ENCODE results near the gene ADH5. TPM values are rescaled to one million over a fixed set of nuclear protein-coding genes. Genes with fewer than 3 reads are reported as not detected.
"Not testable (repeated sequence)": the region's sequence is repeated elsewhere in the genome, so short reads cannot be mapped to it uniquely, and the experiment has no call there.

Gene ADH5
- total and polyA plus RNA-seq, 2 experiments from 2014 or later: 208 to 243 TPM

DNA sequence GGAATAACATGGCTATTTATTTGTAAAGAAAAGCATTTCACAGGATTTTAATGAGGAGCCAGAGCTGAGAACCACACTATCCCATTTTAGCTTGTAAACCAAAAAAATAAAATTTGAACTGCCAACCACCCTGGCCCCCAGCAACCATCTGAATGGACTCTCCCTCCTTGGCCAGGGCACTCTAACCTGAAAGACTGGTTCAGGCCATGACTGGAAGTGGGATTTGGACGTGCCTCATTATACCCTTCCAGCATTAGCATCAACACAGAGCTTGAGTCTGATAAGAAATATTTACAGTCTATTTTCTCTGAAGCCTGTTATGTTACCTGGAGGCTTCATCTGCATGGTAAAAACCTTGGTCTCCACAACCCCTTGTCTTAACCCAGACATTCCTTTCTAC is 63.1 kb downstream of the ADH5 start:
- H3K27ac ChIP-seq: no peak overlapping the region
- H3K27me3 ChIP-seq (replicated peaks; ENCODE audit: insufficient read depth): no peaks in the 10 kb centered on the region
- no peak overlapping the region for H2AFZ ChIP-seq
- peaks cover 4% of the 10 kb centered on the region; the same call in 1 of the 2 replicates for H3K36me3 ChIP-seq (ENCODE audit: low read depth)
- TF ChIP-seq EZH2 (IDR thresholded peaks at IDR 0.05; ENCODE audit: insufficient read depth, poor library complexity, severe bottlenecking) (no peak), EZH2phosphoT487 (IDR thresholded peaks at IDR 0.05; ENCODE audit: insufficient read depth, low read depth) (no peak)
- H4K20me1 ChIP-seq (ENCODE audit: insufficient read depth): peaks cover 3% of the 10 kb centered on the region; the same call in 1 of the 2 replicates
- in situ Hi-C loops (cut with MboI): no loop called here
- H3K4me3 ChIP-seq: no peak overlapping the region
- WGBS, 2 experiments (ENCODE audit: low coverage in 1 of 2, low lambda C conversion rate in 2 of 2, missing lambda C conversion rate in 2 of 2): 13 to 72% methylated on average over 1 of the region's 1 CpG
- H3F3A ChIP-seq (ENCODE audit: insufficient read depth): peaks cover 27% of the 10 kb centered on the region; the same call in 1 of the 2 replicates
- no peaks in the 10 kb centered on the region for H3K9me3 ChIP-seq (ENCODE audit: low read depth)
- no peaks in the 10 kb centered on the region for H3K9me2 ChIP-seq (ENCODE audit: insufficient read depth)
- no peak for DNase-seq
- peaks cover 100% of the 10 kb centered on the region for H3K79me2 ChIP-seq (ENCODE audit: insufficient read depth)
- H3K9ac ChIP-seq: no peak overlapping the region
- no peak overlapping the region for H3K4me2 ChIP-seq (ENCODE audit: unreplicated experiment)
- H3K4me1 ChIP-seq (ENCODE audit: insufficient read depth): peaks cover 25% of the 10 kb centered on the region

DNA sequence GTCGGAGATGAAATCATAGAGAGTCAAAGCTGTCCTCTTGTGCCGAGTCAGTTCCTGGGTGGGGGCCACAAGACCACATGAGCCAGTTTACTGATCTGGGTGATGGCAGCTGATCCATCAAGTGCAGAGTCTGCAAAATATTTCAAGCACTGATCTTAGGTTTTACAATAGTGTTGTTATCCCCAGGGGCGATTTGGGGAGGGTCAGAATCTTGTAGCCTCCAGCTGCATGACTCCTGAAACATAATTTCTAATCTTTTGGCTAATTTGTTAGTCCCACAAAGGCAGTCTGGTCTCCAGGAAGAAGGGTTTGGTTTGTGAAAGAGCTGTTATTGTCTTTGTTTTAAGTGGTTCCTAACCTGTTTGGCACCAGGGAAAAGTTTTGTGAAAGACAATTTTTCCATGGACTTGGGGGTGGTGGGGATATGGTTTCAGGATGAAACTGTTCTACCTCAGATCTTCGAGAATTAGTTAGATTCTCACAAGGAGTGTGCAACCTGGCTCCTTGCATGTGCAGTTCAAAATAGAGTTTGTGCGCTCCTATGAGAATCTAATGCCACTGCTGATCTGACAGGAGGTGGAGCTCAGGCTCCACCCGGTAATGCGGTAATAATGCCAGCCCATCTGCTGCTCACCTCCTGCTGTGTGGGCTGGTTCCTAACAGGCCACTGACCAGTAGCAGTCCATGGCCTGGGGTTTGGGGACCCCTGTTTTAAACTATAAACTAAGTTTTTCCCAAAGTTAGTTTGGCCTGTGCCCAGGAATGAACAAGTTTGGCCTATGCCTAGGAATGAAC is 63.9 kb downstream of the ADH5 start:
- no peaks in the 10 kb centered on the region for H3K27me3 ChIP-seq (replicated peaks; ENCODE audit: insufficient read depth)
- H3K9ac ChIP-seq: no peak overlapping the region
- no peaks in the 10 kb centered on the region for H3K9me3 ChIP-seq (ENCODE audit: low read depth)
- H4K20me1 ChIP-seq (ENCODE audit: insufficient read depth): peaks cover 7% of the 10 kb centered on the region
- H2AFZ ChIP-seq: no peak overlapping the region
- no peak overlapping the region for H3K27ac ChIP-seq
- H3K4me3 ChIP-seq: no peak overlapping the region
- H3F3A ChIP-seq (ENCODE audit: insufficient read depth): peaks cover 25% of the 10 kb centered on the region; the same call in 1 of the 2 replicates
- TF ChIP-seq EZH2phosphoT487 (IDR thresholded peaks at IDR 0.05; ENCODE audit: insufficient read depth, low read depth) (no peak), EZH2 (IDR thresholded peaks at IDR 0.05; ENCODE audit: insufficient read depth, poor library complexity, severe bottlenecking) (no peak)
- peaks cover 19% of the 10 kb centered on the region for H3K4me1 ChIP-seq (ENCODE audit: insufficient read depth)
- peaks cover 100% of the 10 kb centered on the region for H3K79me2 ChIP-seq (ENCODE audit: insufficient read depth)
- no peaks in the 10 kb centered on the region for H3K9me2 ChIP-seq (ENCODE audit: insufficient read depth)
- no peak for DNase-seq
- no peaks in the 10 kb centered on the region; the same call in 1 of the 2 replicates for H3K36me3 ChIP-seq (ENCODE audit: low read depth)
- H3K4me2 ChIP-seq (ENCODE audit: unreplicated experiment): no peak overlapping the region
- WGBS, 2 experiments (ENCODE audit: low coverage in 1 of 2, low lambda C conversion rate in 2 of 2, missing lambda C conversion rate in 2 of 2): 74 to 77% methylated on average over 7 of the region's 7 CpGs
- in situ Hi-C loops (cut with MboI): no loop called here

DNA sequence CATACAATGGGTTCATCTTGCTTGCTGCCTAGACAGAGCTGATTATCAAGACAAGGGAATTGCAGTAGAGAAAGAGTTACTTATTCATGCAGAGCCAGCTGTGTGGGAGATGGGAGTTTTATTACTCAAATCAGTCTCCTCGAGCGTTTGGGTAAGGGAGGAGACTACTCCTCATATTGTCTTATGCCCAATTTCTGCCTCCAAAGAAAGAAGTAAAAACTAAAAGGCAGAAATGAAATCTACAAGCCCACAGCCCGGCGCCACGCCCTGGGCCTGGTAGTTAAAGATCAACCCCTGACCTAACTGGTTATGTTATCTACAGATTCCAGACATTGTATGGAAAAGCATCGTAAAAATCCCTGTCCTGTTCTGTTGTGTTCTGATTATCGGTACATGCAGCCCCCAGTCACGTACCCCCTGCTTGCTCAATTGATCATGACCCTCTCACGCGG is 64.8 kb downstream of the ADH5 start:
- H3K9ac ChIP-seq; H3K27ac ChIP-seq; H3K4me2 ChIP-seq (ENCODE audit: unreplicated experiment); in situ Hi-C loops (cut with MboI); H3K9me3 ChIP-seq (ENCODE audit: low read depth); DNase-seq; H3K27me3 ChIP-seq (replicated peaks; ENCODE audit: insufficient read depth); H3K4me3 ChIP-seq; H2AFZ ChIP-seq; H4K20me1 ChIP-seq (ENCODE audit: insufficient read depth); H3K36me3 ChIP-seq (ENCODE audit: low read depth); H3K9me2 ChIP-seq (ENCODE audit: insufficient read depth): not testable (repeated sequence)
- WGBS, 2 experiments (ENCODE audit: low coverage in 1 of 2, low lambda C conversion rate in 2 of 2, missing lambda C conversion rate in 2 of 2): 82 to 86% methylated on average over 10 of the region's 10 CpGs
- Histone ChIP-seq H3F3A (ENCODE audit: insufficient read depth) (peaks cover 17% of the 10 kb centered on the region; the same call in 1 of the 2 replicates), H3K79me2 (ENCODE audit: insufficient read depth) (peaks cover 100% of the 10 kb centered on the region), H3K4me1 (ENCODE audit: insufficient read depth) (peaks cover 10% of the 10 kb centered on the region)

DNA sequence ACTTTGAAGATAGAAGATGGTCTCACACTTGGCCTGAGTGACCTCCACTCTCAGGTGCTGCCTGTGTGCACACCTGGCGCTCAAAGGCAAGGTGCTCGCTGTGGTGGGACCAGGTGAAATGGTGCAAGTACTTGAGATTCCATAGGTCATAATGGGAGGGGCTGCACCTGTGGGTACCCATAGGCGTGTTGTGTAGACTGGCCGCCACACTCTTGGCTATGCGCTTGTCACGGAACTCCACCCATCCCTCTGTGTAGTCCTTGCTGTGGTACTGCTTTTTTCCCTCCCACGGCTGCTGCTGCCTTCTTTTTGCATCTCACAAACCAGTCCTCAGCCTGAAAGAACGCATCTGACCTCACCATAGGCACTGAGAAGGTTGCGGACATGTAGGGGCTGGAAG is 66.0 kb downstream of the ADH5 start:
- no peak overlapping the region for H3K27ac ChIP-seq
- no peak overlapping the region for H3K9ac ChIP-seq
- no peaks in the 10 kb centered on the region for H3K4me1 ChIP-seq (ENCODE audit: insufficient read depth)
- peaks cover 7% of the 10 kb centered on the region for H4K20me1 ChIP-seq (ENCODE audit: insufficient read depth)
- H3F3A ChIP-seq (ENCODE audit: insufficient read depth): 0 out of 2 replicates have a peak, but pooled peaks cover 6% of the 10 kb centered on the region
- H3K36me3 ChIP-seq (ENCODE audit: low read depth): no peaks in the 10 kb centered on the region
- H3K4me3 ChIP-seq: no peak overlapping the region
- no peak for DNase-seq
- no peak overlapping the region for H2AFZ ChIP-seq
- H3K4me2 ChIP-seq (ENCODE audit: unreplicated experiment): no peak overlapping the region
- no peaks in the 10 kb centered on the region for H3K9me3 ChIP-seq (ENCODE audit: low read depth)
- in situ Hi-C loops (cut with MboI): no loop called here
- no peak for TF ChIP-seq EZH2 (IDR thresholded peaks at IDR 0.05; ENCODE audit: insufficient read depth, poor library complexity, severe bottlenecking)
- TF ChIP-seq EZH2phosphoT487 (IDR thresholded peaks at IDR 0.05; ENCODE audit: insufficient read depth, low read depth): no peak
- 91 to 93% methylated on average over 9 of the region's 9 CpGs for WGBS, 2 experiments (ENCODE audit: low coverage in 1 of 2, low lambda C conversion rate in 2 of 2, missing lambda C conversion rate in 2 of 2)
- no peaks in the 10 kb centered on the region for H3K27me3 ChIP-seq (replicated peaks; ENCODE audit: insufficient read depth)
- H3K9me2 ChIP-seq (ENCODE audit: insufficient read depth): no peaks in the 10 kb centered on the region
- peaks cover 100% of the 10 kb centered on the region for H3K79me2 ChIP-seq (ENCODE audit: insufficient read depth)

Data from GM23248 (cell line).